HG02798 (cell line): ENCODE measurements around the gene CERKL.
A peak's percentile ranks its signal among the peaks of the same experiment; 100 is the strongest.

Source experiments
- ATAC-seq: cut with Tn5 transposase; IDR thresholded peaks from one replicate; pipeline ENCODE4 v1.9.1; 2021; ENCODE audit warnings: mild to moderate bottlenecking; ENCODE audit not compliant: unreplicated experiment, poor library complexity

Gene CERKL

DNA sequence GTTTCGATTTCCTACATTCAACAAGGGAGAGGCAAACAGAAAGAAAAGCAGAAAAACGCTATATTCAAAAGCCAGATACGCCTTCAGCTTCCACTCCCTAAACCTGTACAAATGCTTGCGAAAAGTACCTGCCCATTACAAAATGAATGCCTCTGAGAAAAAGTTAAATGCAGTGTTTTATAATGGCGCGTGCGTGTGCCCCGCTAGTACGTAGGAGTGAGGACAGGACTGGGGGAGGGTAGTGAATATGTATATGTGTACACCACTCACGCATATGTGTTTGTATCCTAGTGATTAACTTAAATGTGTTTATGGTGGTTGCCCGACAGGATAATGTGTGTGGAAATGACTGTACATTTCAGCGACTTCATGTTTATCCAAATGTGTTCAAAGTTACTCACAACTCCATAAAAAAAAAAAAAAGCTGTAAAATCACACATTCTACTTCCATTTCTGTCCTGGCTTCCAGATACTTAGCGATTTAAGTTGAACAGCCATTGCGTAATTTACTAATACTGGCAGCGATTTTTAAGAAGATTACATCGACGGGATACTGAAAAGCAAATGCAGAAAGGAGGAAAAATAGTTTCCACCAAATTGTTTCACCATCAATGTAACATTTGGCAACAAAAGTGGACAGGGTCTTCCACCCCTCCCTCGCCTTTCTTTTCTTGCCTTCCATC is 22.1 kb upstream of the CERKL start:
- no peak for ATAC-seq

DNA sequence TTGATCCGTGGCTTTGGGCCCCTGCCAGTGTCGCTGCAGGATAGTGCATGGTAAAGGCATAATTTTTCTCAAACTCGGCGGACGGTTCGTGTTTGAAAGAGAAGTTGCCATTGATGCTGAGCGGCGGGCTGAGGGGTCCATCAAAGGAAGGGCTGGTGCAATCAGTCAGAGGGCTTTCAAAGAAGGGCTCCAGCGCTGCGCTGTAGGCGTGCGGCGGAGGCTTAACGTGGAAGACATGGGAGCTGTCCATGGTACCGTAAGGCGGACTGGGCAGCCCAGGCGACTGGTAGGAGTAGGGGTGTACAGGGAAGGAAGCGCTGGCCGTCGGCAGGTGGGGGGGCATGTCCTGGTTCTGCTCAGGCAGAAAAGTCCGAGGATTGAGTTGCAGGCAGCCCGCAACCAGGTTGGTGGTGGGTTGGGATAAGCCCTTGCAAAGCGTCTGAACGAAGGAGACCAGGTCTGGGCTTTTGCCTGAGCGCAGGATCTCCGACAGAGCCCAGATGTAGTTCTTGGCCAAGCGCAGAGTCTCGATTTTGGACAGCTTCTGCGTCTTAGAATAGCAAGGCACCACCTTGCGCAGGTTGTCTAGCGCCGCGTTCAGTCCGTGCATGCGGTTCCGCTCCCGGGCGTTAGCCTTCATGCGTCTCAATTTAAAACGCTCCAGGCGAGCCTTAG is 21.1 kb upstream of the CERKL start:
- ATAC-seq = no peak

DNA sequence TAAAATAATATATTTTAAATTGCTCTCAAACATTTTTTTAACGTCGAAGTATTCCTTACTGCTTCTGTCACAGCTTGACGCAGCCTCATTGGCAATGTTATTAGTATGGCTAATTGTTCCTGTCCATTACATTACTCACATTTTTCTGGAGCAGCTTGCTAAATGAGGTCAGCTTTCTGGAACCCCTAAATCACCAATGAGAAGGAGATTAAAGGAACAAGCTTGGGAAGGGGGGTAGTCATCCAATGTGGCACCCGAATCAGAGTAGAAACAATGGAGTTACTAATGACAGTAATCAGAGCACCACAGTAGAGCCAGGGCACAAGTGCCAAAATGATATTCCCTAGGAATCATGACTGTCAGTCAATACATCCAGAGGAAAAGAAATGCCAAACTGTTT is 18.3 kb upstream of the CERKL start:
- ATAC-seq = no peak

DNA sequence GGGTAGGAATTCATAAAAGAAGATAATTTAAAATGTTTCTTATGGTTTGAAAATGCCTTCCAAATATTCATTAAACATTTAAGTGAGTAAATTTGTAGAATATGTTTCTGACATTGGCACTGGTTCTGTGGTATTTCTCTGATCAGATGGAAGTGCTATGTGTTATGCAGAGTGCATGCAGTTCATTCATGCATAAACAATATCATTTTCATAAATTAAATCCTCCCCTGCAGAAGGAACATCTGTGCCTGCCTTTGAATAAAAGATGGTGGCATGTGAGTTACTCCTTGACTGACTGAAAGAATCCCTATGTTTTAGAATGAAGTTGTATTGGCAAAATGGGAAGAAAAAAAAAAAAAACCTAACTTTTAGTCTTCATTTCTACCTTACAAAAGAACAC is 17.6 kb upstream of the CERKL start:
- ATAC-seq = no peak

DNA sequence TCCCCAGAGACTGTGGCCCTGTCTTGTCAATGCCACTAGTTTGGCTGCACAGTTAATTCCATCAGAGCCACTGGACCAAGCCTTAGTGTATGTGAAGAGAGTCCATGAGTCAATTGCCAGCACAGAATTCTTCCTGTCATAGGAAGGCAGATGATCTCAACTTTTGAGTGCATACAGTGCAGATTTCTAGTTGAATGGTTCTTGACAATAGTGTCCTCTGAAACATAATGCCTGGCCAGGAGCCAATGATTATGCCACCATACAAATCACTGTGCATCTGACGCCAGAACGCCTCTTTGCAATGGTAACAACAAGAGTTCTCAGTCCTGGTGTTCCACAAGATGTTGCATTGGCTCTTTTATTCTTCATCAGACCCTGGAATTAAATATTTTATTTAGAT is 16.3 kb upstream of the CERKL start:
- peak; percentile 14 for ATAC-seq

DNA sequence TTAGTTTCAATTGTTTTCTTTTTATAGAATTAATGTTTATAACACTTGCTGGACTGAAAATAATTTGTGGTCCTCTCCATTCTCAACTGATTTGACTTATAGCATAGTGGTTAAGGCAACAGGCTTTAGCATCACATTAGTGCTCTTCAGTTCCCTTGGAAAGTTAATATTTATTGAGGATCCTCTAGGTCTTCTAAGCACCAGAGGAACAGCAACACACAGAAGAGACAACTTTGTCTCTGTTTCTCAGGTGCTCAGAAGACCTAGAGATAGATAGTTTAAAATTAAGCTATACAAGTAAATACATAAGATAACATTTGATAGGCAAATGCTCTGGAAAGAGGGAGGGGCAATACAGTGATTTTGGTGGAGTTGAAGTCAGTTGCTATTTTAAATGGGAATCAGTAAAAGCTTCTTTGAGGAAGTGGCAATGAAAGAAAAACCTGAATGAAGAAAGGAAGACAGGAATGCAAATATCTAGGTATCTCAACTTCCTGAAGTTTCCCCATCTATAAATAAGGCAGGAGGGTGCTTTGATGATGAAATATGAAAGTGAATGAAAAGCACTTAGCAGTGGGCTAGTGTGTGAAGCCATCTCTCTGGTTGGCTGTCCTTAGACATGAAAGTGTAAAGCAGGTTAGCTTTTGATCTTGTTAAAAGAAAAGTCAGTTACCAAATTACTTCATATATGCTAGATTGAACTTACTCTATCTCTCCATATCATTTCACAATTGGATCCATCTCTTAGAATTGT is 15.5 kb upstream of the CERKL start:
- peak; percentile 83 for ATAC-seq

DNA sequence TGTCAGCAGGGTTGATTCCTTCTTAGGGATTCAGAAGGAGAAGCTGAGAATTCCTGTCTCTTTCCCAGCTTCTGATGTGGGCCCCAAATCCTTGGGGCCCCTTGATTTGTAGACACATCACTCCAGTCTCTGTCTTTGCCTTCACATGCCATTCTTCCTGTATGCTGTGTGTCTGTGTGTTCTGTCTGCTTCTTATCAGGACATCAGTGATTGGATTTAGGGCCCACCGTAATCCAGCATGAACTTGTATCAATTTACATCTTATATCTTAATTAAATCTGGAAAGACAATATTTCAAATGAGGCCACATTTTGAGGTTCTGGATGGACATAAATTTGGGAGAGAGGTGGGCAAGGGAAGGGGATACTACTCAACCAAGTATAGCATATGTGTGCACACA is 13.7 kb upstream of the CERKL start:
- ATAC-seq = no peak

DNA sequence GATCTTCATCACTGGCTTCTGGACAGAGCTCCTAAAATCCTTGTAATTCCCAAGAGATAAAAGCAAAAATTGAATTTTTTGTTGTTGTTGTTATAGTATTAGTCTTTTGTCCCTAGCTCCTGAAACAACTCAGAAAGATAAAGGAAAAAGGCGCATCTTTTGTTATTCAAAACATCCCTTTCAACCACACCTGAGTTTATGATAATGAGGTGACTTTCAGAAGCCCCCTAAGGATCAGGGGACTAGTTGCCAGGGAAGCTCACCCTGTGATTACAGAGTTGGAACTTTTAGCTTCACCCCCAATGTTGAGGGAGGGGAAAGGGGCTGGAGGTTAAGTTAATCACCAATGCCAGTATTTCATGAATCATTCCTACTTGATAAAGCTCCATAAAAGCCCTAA is 10.3 kb upstream of the CERKL start:
- no peak for ATAC-seq

DNA sequence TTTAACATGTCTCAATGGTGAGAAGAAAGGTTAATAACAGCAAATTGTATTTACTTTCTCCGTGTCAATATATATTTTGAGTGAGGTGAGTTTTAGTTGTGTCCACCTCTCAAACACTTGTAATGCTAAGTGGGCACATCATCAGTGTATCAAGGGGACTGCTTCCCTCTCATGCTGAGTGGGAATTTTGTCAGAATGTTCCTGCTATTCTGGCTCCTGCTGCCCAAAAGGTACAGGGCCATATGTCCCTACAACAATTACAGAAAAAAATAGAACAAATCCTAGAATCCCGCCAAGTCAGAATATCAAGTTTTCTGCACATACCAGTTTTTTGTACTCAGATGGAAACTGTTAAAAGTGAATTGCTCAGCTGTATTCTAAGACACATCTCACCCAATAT is 5.4 kb upstream of the CERKL start:
- no peak for ATAC-seq

DNA sequence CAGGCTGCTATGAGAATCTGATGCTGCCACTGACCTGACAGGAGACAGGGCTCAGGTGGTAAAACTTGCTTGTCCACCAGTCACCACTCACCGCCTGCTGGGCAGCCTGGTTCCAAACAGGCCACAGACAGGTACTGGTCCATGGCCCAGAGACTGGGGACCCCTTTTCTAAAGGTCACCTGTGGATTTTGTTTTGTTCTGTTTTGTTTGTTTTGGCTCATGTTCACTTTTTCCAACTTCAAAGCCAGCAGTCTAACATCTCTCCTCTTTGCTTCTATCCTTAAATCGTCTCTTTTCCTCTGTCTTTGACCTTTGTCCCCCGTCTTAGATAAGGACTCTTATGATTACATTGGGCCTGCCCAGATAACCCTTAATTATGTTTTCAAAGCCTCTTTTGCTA is 3.3 kb upstream of the CERKL start:
- ATAC-seq = no peak

DNA sequence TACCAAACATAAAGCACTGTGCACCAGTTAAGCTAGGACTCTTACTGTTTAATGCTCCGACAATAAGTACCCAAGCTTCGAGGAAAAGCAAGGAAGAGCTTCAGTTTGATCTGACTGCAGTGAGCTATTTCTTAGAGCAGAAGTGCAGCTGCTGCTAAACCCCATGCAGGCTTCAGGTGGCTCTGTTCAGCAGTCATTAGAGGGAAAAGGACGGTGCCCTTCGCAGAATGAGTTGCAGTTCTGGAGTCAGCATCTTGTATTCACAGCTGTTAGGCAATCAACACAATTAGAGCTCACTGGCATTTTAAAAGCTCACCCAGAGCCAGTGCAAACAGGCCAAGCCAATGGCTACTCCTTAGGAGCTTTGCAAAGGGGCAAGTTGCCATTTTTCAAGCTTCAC is 1.5 kb upstream of the CERKL start:
- no peak for ATAC-seq

DNA sequence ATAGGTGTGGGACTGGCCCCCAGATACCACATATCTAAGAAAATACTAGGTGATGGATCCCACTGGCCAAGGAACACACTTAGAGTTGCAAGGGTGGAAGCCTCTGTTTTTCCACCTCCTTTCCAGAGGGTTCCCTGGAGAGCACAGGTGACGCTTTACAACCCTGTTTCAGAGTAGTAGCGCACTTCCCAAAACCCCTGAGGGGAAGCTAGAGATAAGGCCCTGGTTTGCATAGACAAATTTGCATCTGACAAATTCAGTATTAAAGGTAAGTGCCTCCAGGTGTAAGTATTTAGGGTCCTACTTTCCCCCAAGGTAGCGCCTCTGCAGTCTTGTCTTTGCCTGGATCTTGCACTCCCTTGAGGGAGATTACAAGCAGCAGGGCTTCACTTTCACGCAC is 474 bp upstream of the CERKL start:
- no peak for ATAC-seq

DNA sequence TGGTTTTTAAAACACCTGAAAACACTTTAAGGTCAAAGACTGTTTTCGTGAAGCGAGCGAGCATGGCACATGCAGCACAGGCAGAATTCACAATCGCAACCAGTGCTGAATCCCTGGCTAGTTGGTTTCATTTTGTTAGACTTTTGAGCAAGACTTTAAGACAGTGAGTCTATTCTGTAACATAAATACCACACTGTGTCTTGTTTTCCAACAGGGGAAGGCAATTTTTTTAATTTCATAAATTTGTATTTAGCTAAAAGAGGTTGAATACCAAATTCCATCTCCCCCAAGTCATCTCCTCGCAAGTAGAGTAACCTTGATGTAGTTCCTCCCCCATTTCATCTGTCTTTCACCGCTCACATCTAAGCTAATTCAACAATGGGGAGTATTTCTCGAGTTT is 1.4 kb downstream of the CERKL start:
- ATAC-seq = no peak

DNA sequence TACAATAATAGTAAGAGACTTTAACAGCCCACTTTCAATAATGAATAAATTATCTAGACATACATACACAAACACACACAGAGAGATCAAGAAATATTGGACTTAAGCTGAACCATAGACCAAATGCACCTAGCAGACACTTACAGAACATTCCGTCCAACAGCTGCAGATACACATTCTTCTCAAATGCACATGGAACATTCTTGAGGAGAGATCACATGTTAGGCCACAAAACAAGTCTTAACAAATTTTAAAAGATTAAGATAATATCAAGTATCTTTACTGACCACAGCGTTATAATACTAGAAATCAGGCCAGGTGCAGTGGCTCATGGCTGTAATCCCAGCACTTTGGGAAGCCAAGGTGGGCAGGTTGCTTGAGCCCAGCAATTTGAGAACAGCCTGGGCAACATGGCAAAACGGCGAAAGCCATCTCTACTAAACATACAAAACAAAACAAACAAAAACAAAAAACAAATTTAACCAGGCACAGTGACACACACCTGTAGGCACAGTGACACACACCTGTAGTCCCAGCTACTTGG is 7.4 kb downstream of the CERKL start:
- no peak for ATAC-seq

DNA sequence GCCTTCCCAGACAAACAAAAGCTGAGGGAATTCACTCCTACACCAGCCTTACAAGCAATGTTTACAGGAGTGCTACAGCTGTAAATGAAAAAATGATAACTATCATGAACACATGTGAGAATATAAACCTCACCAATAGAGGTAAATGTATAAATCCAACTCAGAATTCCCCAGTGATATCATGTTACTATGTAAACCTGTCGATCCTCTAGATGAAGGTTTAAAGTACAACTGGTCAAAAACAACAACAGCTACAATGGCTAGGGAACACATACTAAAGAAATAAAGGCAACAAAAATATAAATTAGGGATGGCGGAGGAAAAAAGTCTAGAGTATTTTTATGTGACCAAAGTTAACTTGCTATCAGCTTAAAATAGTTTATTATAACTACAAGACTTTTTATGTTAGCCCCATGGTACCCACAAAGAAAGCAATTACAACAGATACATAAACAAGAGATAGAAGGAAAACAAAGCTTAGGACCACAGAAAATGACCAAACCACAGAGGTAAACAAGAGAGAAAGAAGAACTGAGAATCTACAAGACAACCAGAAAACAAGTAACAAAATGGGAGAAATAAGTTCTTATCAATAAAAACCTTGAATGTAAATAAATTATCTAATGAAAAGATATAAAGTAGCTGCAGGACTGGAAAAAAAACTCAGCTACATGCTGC is 8.3 kb downstream of the CERKL start:
- ATAC-seq = peak; percentile 60

DNA sequence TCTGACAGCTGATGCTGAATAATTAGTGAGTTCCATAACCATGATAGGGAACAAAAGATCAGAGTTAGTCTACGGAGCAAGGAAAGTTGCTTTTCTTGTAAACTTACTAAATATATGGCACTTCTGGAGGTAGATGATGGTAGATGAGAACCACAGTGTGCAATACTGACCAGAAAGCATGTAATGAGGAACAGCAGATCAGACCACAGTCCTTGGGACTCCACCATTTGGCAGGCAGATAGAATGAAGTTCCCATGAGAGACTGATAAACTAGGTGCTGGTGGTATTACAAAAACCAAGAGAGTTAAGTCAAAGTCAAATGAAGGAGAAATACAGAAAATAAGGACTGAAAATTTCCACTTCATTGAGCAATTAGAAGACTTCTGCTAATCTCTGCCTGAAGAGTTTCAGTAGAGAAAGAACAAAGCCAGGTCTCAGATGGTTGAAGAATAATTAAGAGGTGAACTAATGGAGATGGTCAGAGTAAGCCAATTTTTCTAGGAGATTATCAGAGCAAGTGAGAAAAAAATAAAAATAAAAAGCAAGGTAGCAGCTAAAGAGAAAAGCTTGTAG is 10.4 kb downstream of the CERKL start:
- peak; percentile 55 for ATAC-seq

DNA sequence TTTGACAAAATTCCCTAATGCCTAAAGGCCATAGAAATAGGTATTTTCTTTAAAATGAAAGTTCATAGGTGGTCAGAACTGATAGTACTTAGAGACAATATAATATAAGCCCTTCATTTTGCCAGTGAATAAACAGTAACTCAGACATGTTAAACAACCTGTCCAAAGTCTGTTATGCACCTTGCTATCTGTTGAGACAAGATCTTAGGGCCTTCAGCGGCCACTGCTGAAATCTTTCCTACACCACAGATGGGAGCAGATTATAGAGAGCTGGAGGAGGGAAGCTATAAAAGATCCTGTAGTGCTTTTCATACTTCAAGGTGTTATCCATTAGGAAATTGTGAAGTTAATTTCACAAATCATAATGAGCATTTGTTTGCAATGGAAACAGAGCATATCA is 13.8 kb downstream of the CERKL start:
- ATAC-seq = no peak

DNA sequence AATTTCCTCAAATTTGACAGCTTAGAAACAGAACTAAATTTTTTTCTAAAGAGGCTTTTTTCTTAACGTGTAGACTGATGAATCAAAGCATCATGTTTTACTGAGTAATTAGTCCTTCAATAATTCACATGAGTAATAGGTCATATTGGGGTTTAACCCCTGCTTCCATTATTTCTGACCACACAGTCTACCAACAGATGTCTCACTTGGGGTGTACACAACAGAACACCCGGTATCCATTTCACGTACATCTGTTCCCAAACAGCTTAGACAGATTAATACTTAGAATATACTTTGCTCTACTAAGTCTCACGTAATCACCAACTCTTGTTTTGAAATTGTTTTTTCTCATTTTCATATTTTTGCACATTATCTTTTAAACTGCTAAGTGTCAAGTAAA is 14.8 kb downstream of the CERKL start:
- ATAC-seq = no peak

DNA sequence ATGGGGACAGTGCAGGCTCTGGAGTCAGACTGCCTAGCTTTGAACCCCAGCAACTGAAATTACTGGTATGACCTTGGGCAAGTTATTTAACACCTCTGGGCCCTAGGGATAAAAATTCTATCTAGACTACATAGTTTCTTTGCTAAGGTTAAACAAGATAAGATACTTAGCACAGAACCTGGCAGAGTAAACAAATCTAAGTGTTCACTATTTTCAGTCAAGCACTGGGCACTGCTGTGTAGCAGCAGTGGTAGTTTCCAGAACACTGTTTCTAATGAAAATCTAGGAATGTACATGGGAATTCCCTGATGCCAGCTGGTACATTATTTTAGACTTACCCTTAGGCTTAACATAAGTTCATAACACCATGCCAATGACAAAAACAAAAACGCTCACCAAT is 17.2 kb downstream of the CERKL start:
- no peak for ATAC-seq

DNA sequence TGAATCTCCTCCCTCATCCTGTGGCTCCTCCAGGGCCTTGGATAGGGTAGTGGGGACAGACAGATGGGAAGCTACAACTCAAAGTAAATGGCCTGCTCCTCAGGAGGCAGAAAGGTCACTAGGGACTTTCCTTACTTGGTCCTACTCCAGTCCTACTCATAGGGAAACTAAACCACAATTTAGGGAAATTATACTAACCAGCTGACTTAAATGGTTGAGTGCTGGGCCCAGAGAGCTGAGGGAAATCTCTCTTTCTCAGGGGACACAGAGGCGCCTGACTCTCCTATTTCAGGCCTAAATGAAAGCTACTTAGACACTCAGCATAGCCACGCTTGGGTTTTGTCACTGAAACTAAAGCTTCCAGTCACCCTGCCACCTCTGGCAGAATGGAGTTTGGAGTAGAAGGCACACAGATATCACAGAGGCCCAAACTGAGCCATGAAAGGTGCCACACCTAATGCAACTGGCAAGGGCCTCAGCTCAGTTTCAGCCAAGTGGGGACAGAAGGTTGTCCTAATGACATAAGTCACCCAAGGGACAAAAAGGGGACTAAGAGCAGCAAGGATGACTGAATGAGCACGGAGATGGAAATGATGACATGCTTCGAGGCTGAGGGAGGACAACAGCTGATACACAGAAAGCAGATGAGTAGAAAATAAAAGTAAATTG is 24.0 kb downstream of the CERKL start:
- ATAC-seq = peak; percentile 89
